SK-N-SH (cell line): ENCODE data around the gene XXYLT1. TPM values are rescaled to one million over a fixed set of nuclear protein-coding genes. Genes with fewer than 3 reads are reported as not detected.

ENCODE experiments used
- CTCF ChIA-PET: fragments of 300-600, 350-600 bp; formaldehyde crosslinking; extraction: SDS; loops from one replicate; lab custom pipeline; 2021; lab: Yijun Ruan, JAX
- POLR2A ChIA-PET: fragments of 350-600 bp; sonication (Branson Sonifier 250); formaldehyde crosslinking; extraction: SDS; loops from one replicate; lab custom pipeline; 2020; ENCODE audit warnings: antibody characterized with exemption, inconsistent platforms; lab: Yijun Ruan, JAX
- DNase-seq: peaks from one replicate; pipeline ENCODE4 v3.0.0; 2012
- H2AFZ ChIP-seq: fragments of 200-600 bp; sonication (generic); 2 replicates; pipeline ENCODE4 v1.8.1; 2016; ENCODE audit warnings: antibody characterized with exemption, mild to moderate bottlenecking, low read depth
- H3F3A ChIP-seq: fragments of 200-600 bp; sonication (generic); replicated peaks from 2 replicates; pipeline ENCODE3; 2016; ENCODE audit warnings: antibody characterized with exemption, mild to moderate bottlenecking; ENCODE audit not compliant: insufficient read depth
- H3K27ac ChIP-seq, 2 experiments: fragments of 200-500 bp in 1 of 2; fragments of 200-600 bp in 1 of 2; sonication (Bioruptor generic) in 1 of 2; sonication (generic), shearing (Covaris generic) in 1 of 2; 2 replicates each; pipeline versions ENCODE4 v1.5.1 to v1.6.1; 2014 to 2016; ENCODE audit warnings: low read depth in 2 of 2, inconsistent platforms in 1 of 2, low read length in 1 of 2, mild to moderate bottlenecking in 1 of 2, mixed read lengths in 1 of 2
- H3K27me3 ChIP-seq: fragments of 200-600 bp; sonication (generic), shearing (Covaris generic); 2 replicates; pipeline ENCODE4 v1.6.1; 2016; ENCODE audit warnings: mixed run types; ENCODE audit not compliant: insufficient read depth
- H3K36me3 ChIP-seq, 2 experiments: fragments of 200-500 bp in 1 of 2; fragments of 200-600 bp in 1 of 2; sonication (Bioruptor generic) in 1 of 2; sonication (generic) in 1 of 2; replicated peaks in 1 of 2; 2 replicates each; pipeline versions ENCODE3 to v1.5.1; 2014 to 2016; ENCODE audit warnings: low read length in 1 of 2, mild to moderate bottlenecking in 1 of 2; ENCODE audit not compliant: insufficient read depth in 2 of 2, control insufficient read depth in 1 of 2
- H3K4me1 ChIP-seq, 2 experiments: fragments of 200-500 bp in 1 of 2; fragments of 200-600 bp in 1 of 2; sonication (Bioruptor generic) in 1 of 2; sonication (generic), shearing (Covaris generic) in 1 of 2; 2 replicates each; pipeline versions ENCODE4 v1.5.1 to v1.6.1; 2014 to 2016; ENCODE audit warnings: low read depth in 1 of 2, low read length in 1 of 2, mixed run types in 1 of 2; ENCODE audit not compliant: insufficient read depth in 2 of 2, control insufficient read depth in 1 of 2
- H3K4me2 ChIP-seq: fragments of 200-600 bp; sonication (generic), shearing (Covaris generic); 2 replicates; pipeline ENCODE4 v1.6.1; 2017; ENCODE audit warnings: mixed run types
- H3K4me3 ChIP-seq, 2 experiments: fragments of 200-500 bp in 1 of 2; fragments of 200-600 bp in 1 of 2; sonication (Bioruptor generic) in 1 of 2; sonication (generic), shearing (Covaris generic) in 1 of 2; 2 replicates each; pipeline versions ENCODE4 v1.5.1 to v1.8.1; 2014 to 2016; ENCODE audit warnings: low read depth in 2 of 2, inconsistent platforms in 1 of 2, low read length in 1 of 2, mild to moderate bottlenecking in 1 of 2, mixed read lengths in 1 of 2, moderate library complexity in 1 of 2
- H3K79me2 ChIP-seq: fragments of 200-600 bp; sonication (generic); 2 replicates; pipeline ENCODE4 v1.8.1; 2017; ENCODE audit warnings: mild to moderate bottlenecking; ENCODE audit not compliant: insufficient read depth
- H3K9ac ChIP-seq: fragments of 200-600 bp; sonication (generic); 2 replicates; pipeline ENCODE4 v1.6.1; 2017; ENCODE audit warnings: mixed run types
- H3K9me2 ChIP-seq: fragments of 200-600 bp; sonication (generic); 2 replicates; pipeline ENCODE4 v1.6.1; 2017; ENCODE audit warnings: mixed run types
- H3K9me3 ChIP-seq: fragments of 200-600 bp; sonication (generic); 2 replicates; pipeline ENCODE4 v1.6.1; 2017; ENCODE audit warnings: mixed run types, mild to moderate bottlenecking, moderate library complexity
- H4K20me1 ChIP-seq: fragments of 200-600 bp; sonication (generic); 2 replicates; pipeline ENCODE4 v1.6.1; 2017; ENCODE audit warnings: mild to moderate bottlenecking, mixed run types; ENCODE audit not compliant: insufficient read depth
- CHD2 ChIP-seq: fragments of 150-350 bp; IDR thresholded peaks from 2 replicates; pipeline ENCODE4 v1.6.1; 2018; ENCODE audit warnings: low read length; ENCODE audit not compliant: partially characterized antibody
- CTCF ChIP-seq: fragments of 200-600 bp; sonication (generic); IDR thresholded peaks from 2 replicates; pipeline ENCODE4 v1.6.1; 2017; ENCODE audit warnings: antibody characterized with exemption, mild to moderate bottlenecking, moderate library complexity
- FOXM1 ChIP-seq: IDR thresholded peaks from 2 replicates; pipeline ENCODE4 v1.4.0; 2012; ENCODE audit warnings: low read depth, mild to moderate bottlenecking
- GABPA ChIP-seq: IDR thresholded peaks from 2 replicates; pipeline ENCODE4 v1.4.0; 2012; ENCODE audit warnings: low read depth, mild to moderate bottlenecking
- GATA2 ChIP-seq: sonication (generic); formaldehyde crosslinking; IDR thresholded peaks from 2 replicates; pipeline ENCODE4 v1.5.0; 2020; ENCODE audit warnings: mild to moderate bottlenecking, missing genetic modification reagents
- IRF3 ChIP-seq: fragments of 150-350 bp; IDR thresholded peaks from 2 replicates; pipeline ENCODE4 v1.6.1; 2016; ENCODE audit warnings: mild to moderate bottlenecking, low read depth, low read length
- JUND ChIP-seq: IDR thresholded peaks from 2 replicates; pipeline ENCODE4 v1.4.0; 2012
- MEF2A ChIP-seq: IDR thresholded peaks from 2 replicates; pipeline ENCODE4 v1.4.0; 2012; ENCODE audit warnings: low read depth, borderline replicate concordance
- NRF1 ChIP-seq: IDR thresholded peaks from 2 replicates; pipeline ENCODE4 v1.6.1; 2012; ENCODE audit warnings: low read depth, mild to moderate bottlenecking, low read length
- PBX3 ChIP-seq: IDR thresholded peaks from 2 replicates; pipeline ENCODE4; 2012
- POLR2AphosphoS5 ChIP-seq: IDR thresholded peaks from 2 replicates; pipeline ENCODE4 v1.6.1; 2012; ENCODE audit warnings: low read depth, low read length
- RAD21 ChIP-seq: IDR thresholded peaks from 2 replicates; pipeline ENCODE4 v1.6.1; 2012; ENCODE audit warnings: mild to moderate bottlenecking, low read length
- SIN3A ChIP-seq: IDR thresholded peaks from 2 replicates; pipeline ENCODE4 v1.6.1; 2012; ENCODE audit warnings: low read depth, mild to moderate bottlenecking, low read length, moderate library complexity, borderline replicate concordance
- TAF1 ChIP-seq: IDR thresholded peaks from 2 replicates; pipeline ENCODE4 v1.6.1; 2012; ENCODE audit warnings: low read depth, mild to moderate bottlenecking, low read length, moderate library complexity, borderline replicate concordance
- TCF12 ChIP-seq: IDR thresholded peaks from 2 replicates; pipeline ENCODE4 v1.4.0; 2012
- YY1 ChIP-seq: IDR thresholded peaks from 2 replicates; pipeline ENCODE4 v1.4.0; 2012; ENCODE audit warnings: low read depth, mild to moderate bottlenecking
- WGBS: methylation state at CpG from one replicate; pipeline ENCODE4 v1.1.6; 2017; ENCODE audit warnings: low lambda C conversion rate; 5-methylcytosine and 5-hydroxymethylcytosine counted together
- polyA plus RNA-seq, 3 experiments: library from polyadenylated mRNA; depleted of rRNA; stranded (reverse); fragments of >200 nt; gene quantifications; 2 replicates each; pipeline ENCODE4 v1.2.3, GENCODE V29; 2012
- TF ChIP-seq, protein P1 (sequence below): IDR thresholded peaks from 2 replicates; pipeline ENCODE4 v1.4.0; 2012; ENCODE audit warnings: low read depth, borderline replicate concordance
- TF ChIP-seq, protein P2 (sequence below): IDR thresholded peaks from 2 replicates; pipeline ENCODE4 v1.6.1; 2012; ENCODE audit warnings: mild to moderate bottlenecking, low read depth, low read length, moderate library complexity

XXYLT1 gene
- polyA plus RNA-seq, 1 of the 3 experiments (the other 2 are of a cell fraction): 22.6 TPM

DNA sequence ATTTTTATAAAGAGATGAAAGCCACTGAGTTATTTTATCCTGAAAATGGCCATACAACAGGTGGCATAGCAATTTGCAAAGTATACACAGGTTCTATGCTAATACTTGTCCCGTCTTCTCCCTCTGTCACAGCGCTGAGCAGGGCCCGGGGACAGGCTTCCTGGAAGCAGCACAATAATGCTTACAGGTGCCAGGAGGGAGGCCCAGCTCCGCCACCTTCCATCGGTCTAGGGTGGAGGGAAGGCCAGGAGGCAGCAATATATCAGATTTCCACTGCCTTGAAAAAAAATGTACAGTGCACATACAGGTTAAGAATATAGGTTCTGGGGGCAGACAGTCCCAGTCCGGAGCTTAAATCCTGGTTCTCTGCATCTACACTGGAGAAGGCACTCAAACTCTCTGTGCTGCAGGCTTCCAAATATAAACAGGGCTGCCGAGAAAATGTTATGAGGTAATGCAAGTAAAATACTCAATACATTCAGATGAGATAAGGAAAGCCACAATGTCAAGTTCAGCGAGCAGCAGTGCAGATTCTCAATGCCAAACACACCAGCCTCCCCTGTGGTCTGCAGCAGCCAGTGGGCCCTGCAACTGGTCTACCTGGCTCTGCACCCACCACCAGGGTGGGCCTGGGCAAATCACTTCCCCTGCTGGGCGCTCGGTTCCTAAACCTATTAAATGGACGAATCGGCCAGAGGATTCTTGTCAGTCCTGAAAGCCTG lies 189.6 kb downstream of the XXYLT1 start:
- Histone ChIP-seq H3K79me2 (no peaks in the 10 kb centered on the region), H3K4me2 (no peak overlapping the region), H3F3A (no peaks in the 10 kb centered on the region), H3K4me1 (peaks cover 0 to 55% of the 10 kb centered on the region in 2 experiments; a peak in 1 of 4 replicates), H3K27ac (no peak overlapping the region), H3K27me3 (no peaks in the 10 kb centered on the region), H3K4me3 (no peak overlapping the region), H3K9me3 (no peaks in the 10 kb centered on the region), H4K20me1 (no peaks in the 10 kb centered on the region), H3K36me3 (no peaks in the 10 kb centered on the region), H2AFZ (no peak overlapping the region), H3K9me2 (no peaks in the 10 kb centered on the region), H3K9ac (no peak overlapping the region)
- DNase-seq: no peak
- CTCF ChIA-PET: no interaction called here
- 92% methylated on average over 12 of the region's 12 CpGs for WGBS
- TF ChIP-seq SIN3A: no peak
- TF ChIP-seq IRF3: no peak
- no peak for TF ChIP-seq POLR2AphosphoS5
- POLR2A ChIA-PET: no interaction called here

GRCh38 chr3:195080571-195081151 lies 190.3 kb downstream of the XXYLT1 start:
- H3K36me3 ChIP-seq: no peaks in the 10 kb centered on the region
- 94% methylated on average over 14 of the region's 16 CpGs for WGBS
- no peaks in the 10 kb centered on the region for H3K79me2 ChIP-seq
- no peak overlapping the region for H3K9ac ChIP-seq
- no peaks in the 10 kb centered on the region for H3F3A ChIP-seq
- H3K4me1 ChIP-seq: peaks cover 0 to 62% of the 10 kb centered on the region in 2 experiments; a peak in 1 of 4 replicates
- no peak overlapping the region; a peak in 1 of 4 replicates for H3K27ac ChIP-seq
- H3K4me3 ChIP-seq: no peak overlapping the region
- POLR2A ChIA-PET: no interaction called here
- DNase-seq: no peak
- no peak overlapping the region for H2AFZ ChIP-seq
- H3K9me2 ChIP-seq: no peaks in the 10 kb centered on the region
- H3K4me2 ChIP-seq: no peak overlapping the region
- no peaks in the 10 kb centered on the region for H3K27me3 ChIP-seq
- no peaks in the 10 kb centered on the region for H4K20me1 ChIP-seq
- H3K9me3 ChIP-seq: no peaks in the 10 kb centered on the region
- CTCF ChIA-PET: no interaction called here
- TF ChIP-seq CTCF: no peak
- TF ChIP-seq FOXM1: no peak
- no peak for TF ChIP-seq RAD21
- no peak for TF ChIP-seq JUND
- no peak for TF ChIP-seq TCF12
- TF ChIP-seq YY1: no peak
- TF ChIP-seq, protein P1, sequence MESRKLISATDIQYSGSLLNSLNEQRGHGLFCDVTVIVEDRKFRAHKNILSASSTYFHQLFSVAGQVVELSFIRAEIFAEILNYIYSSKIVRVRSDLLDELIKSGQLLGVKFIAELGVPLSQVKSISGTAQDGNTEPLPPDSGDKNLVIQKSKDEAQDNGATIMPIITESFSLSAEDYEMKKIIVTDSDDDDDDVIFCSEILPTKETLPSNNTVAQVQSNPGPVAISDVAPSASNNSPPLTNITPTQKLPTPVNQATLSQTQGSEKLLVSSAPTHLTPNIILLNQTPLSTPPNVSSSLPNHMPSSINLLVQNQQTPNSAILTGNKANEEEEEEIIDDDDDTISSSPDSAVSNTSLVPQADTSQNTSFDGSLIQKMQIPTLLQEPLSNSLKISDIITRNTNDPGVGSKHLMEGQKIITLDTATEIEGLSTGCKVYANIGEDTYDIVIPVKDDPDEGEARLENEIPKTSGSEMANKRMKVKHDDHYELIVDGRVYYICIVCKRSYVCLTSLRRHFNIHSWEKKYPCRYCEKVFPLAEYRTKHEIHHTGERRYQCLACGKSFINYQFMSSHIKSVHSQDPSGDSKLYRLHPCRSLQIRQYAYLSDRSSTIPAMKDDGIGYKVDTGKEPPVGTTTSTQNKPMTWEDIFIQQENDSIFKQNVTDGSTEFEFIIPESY: no peak
- TF ChIP-seq MEF2A: no peak
- no peak for TF ChIP-seq CHD2
- TF ChIP-seq GATA2 (CRISPR knock-in tag): no peak
- no peak for TF ChIP-seq TAF1
- TF ChIP-seq NRF1: no peak
- TF ChIP-seq PBX3: no peak
- TF ChIP-seq, protein P2, sequence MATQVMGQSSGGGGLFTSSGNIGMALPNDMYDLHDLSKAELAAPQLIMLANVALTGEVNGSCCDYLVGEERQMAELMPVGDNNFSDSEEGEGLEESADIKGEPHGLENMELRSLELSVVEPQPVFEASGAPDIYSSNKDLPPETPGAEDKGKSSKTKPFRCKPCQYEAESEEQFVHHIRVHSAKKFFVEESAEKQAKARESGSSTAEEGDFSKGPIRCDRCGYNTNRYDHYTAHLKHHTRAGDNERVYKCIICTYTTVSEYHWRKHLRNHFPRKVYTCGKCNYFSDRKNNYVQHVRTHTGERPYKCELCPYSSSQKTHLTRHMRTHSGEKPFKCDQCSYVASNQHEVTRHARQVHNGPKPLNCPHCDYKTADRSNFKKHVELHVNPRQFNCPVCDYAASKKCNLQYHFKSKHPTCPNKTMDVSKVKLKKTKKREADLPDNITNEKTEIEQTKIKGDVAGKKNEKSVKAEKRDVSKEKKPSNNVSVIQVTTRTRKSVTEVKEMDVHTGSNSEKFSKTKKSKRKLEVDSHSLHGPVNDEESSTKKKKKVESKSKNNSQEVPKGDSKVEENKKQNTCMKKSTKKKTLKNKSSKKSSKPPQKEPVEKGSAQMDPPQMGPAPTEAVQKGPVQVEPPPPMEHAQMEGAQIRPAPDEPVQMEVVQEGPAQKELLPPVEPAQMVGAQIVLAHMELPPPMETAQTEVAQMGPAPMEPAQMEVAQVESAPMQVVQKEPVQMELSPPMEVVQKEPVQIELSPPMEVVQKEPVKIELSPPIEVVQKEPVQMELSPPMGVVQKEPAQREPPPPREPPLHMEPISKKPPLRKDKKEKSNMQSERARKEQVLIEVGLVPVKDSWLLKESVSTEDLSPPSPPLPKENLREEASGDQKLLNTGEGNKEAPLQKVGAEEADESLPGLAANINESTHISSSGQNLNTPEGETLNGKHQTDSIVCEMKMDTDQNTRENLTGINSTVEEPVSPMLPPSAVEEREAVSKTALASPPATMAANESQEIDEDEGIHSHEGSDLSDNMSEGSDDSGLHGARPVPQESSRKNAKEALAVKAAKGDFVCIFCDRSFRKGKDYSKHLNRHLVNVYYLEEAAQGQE: no peak
- no peak for TF ChIP-seq GABPA
